ENCODE measurements around the gene ITCH.
"Not testable (repeated sequence)": the region's sequence is repeated elsewhere in the genome, so short reads cannot be mapped to it uniquely, and the experiment has no call there.

The ITCH gene

DNA sequence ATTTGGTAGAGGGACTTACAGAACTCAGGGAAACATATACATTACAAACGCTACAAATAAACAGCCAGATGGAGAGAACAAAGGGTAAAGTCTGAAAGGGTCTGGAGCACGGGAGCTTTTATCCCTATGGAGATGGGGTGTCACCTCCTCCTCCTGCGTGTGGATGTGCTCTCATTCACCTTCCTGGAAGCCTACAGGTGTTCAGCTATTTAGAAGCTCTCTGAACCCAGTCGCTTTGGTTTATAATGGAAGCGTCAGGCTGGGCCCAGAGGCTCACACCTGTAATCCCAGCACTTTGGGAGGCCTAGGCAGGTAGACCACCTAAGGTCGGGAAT is 17.7 kb upstream of the ITCH start:
- no peaks in the 10 kb centered on the region for H3K27me3 ChIP-seq (ENCODE audit: control insufficient read depth, insufficient read depth, low read length)
- no peaks in the 10 kb centered on the region for H3K36me3 ChIP-seq (ENCODE audit: control insufficient read depth, insufficient read depth, low read length)
- no peak overlapping the region for H3K9ac ChIP-seq (ENCODE audit: low read length)
- no peak overlapping the region for H3K27ac ChIP-seq (ENCODE audit: low read depth, low read length)
- no peak overlapping the region for H3K4me3 ChIP-seq (ENCODE audit: low read depth, low read length)
- peaks cover 5% of the 10 kb centered on the region; the same call in 1 of the 2 replicates for H3K4me1 ChIP-seq (ENCODE audit: control insufficient read depth, insufficient read depth, low read length)
- H3K9me3 ChIP-seq (ENCODE audit: control insufficient read depth, insufficient read depth, low read depth, low read length) = no peaks in the 10 kb centered on the region

DNA sequence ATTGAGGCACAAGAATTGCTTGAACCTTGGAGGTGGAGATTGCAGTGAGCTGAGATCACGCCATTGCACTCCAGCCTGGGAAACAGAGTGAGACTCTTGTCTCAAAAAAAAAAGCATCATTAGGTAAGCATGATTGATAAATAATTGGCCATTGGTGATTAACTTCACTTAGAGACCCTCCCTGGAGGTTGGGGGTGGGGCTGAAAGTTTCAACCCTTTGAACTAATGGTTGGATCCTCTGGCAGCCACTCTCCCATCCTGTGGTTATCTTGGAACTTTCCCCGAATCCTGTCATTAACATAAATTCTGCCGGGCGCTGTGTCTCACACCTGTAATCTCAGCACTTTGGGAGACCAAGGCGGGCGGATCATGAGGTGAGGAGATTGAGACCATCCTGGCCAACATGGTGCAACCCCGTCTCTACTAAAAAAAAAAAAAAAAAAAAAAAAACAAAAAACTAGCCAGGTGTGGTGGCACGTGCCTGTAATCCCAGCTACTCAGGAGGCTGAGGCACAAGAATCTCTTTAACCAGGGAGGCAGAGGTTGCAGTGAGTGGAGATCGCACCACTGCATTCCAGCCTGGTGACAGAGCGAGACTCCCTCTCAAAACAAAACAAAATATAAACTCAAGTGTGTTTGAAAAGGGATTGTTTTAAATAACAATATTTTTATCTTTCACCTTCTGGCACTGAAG is 17.1 kb upstream of the ITCH start:
- H3K4me1 ChIP-seq (ENCODE audit: control insufficient read depth, insufficient read depth, low read length); H3K9ac ChIP-seq (ENCODE audit: low read length): not testable (repeated sequence)

DNA sequence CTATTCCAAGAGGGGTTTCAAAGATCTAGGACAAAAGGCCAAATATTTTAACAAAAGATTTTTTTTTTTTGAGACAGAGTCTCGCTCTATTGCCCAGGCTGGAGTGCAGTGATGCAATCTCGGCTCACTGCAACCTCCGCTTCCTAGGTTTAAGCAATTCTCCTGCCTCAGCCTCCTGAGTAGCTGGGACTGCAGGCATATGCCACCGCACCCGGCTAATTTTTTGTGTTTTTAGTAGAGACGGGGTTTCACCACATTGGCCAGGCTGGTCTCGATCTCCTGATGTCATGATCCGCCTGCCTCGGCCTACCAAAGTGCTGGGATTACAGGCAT is 16.6 kb upstream of the ITCH start:
- H3K4me3 ChIP-seq (ENCODE audit: low read depth, low read length); H3K36me3 ChIP-seq (ENCODE audit: control insufficient read depth, insufficient read depth, low read length); H3K27me3 ChIP-seq (ENCODE audit: control insufficient read depth, insufficient read depth, low read length); H3K27ac ChIP-seq (ENCODE audit: low read depth, low read length); H3K4me1 ChIP-seq (ENCODE audit: control insufficient read depth, insufficient read depth, low read length); H3K9me3 ChIP-seq (ENCODE audit: control insufficient read depth, insufficient read depth, low read depth, low read length); H3K9ac ChIP-seq (ENCODE audit: low read length): not testable (repeated sequence)

More for the DNA sequence above, 17.1 kb upstream of the ITCH start:
- not testable (repeated sequence) for H3K4me3 ChIP-seq (ENCODE audit: low read depth, low read length); H3K27ac ChIP-seq (ENCODE audit: low read depth, low read length); H3K27me3 ChIP-seq (ENCODE audit: control insufficient read depth, insufficient read depth, low read length); H3K9me3 ChIP-seq (ENCODE audit: control insufficient read depth, insufficient read depth, low read depth, low read length); H3K36me3 ChIP-seq (ENCODE audit: control insufficient read depth, insufficient read depth, low read length)

DNA sequence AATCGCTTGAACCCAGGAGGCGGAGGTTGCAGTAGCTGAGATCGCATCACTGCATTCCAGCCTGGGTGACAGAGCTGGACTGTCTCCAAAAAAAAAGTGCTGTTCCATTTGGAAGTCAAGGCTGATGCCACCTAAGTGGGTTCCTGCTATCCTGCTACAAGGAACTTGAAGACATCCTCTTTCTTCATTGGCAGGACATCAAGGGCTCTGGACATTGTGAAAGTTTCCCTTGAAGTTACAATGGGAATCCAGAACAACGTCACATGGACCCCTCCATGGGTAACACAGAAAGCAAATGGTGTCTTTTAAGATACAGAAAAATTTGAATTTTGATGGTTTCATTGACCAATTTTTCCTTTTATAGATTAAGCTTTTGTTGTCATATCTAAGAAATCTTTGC is 15.5 kb upstream of the ITCH start:
- Histone ChIP-seq H3K36me3 (ENCODE audit: control insufficient read depth, insufficient read depth, low read length) (no peaks in the 10 kb centered on the region), H3K27me3 (ENCODE audit: control insufficient read depth, insufficient read depth, low read length) (no peaks in the 10 kb centered on the region), H3K9ac (ENCODE audit: low read length) (no peak overlapping the region), H3K4me1 (ENCODE audit: control insufficient read depth, insufficient read depth, low read length) (peaks cover 5% of the 10 kb centered on the region; the same call in 1 of the 2 replicates), H3K9me3 (ENCODE audit: control insufficient read depth, insufficient read depth, low read depth, low read length) (no peaks in the 10 kb centered on the region), H3K27ac (ENCODE audit: low read depth, low read length) (no peak overlapping the region), H3K4me3 (ENCODE audit: low read depth, low read length) (no peak overlapping the region)

DNA sequence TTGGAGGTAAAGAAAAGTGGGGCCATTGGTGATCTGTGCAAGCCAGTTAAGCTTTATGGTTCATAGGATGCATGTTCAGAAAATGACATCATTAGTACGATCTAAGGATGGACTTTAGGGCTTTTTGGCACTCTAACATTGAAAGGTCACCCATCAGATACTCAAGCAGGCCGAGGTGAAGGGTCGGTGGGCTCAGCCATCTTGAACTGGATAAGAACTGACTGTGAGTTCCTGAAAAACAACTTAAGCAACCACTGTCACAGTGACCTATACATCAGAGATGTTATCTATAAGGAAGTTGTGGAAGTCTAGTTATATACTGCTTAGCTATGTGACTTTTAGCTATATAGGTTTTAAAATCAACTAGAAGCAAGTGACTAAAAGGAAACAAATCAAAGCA is 13.0 kb upstream of the ITCH start:
- no peaks in the 10 kb centered on the region for H3K36me3 ChIP-seq (ENCODE audit: control insufficient read depth, insufficient read depth, low read length)
- no peaks in the 10 kb centered on the region for H3K27me3 ChIP-seq (ENCODE audit: control insufficient read depth, insufficient read depth, low read length)
- H3K27ac ChIP-seq (ENCODE audit: low read depth, low read length) = no peak overlapping the region
- H3K9ac ChIP-seq (ENCODE audit: low read length) = no peak overlapping the region
- no peaks in the 10 kb centered on the region for H3K9me3 ChIP-seq (ENCODE audit: control insufficient read depth, insufficient read depth, low read depth, low read length)
- no peak overlapping the region for H3K4me3 ChIP-seq (ENCODE audit: low read depth, low read length)
- H3K4me1 ChIP-seq (ENCODE audit: control insufficient read depth, insufficient read depth, low read length) = peaks cover 3% of the 10 kb centered on the region; the same call in 1 of the 2 replicates

DNA sequence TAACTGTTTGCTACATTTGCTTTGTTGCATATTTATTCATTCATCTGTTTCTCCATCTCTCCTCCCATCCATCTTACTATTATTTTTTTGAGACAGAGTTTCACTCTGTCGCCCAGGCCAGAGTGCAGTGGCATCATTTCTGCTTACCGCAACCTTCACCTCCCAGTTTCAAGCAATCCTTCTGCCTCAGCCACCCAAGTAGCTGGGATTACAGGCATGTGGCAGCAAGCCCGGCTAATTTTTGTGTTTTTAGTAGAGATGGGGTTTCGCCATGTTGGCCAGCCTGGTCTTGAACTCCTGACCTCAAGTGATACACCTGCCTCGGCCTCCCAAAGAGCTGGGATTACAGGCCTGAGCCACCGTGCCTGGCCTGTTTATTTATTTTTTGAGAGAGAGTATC is 9.6 kb upstream of the ITCH start:
- H3K4me3 ChIP-seq (ENCODE audit: low read depth, low read length); H3K27ac ChIP-seq (ENCODE audit: low read depth, low read length); H3K4me1 ChIP-seq (ENCODE audit: control insufficient read depth, insufficient read depth, low read length); H3K36me3 ChIP-seq (ENCODE audit: control insufficient read depth, insufficient read depth, low read length); H3K9ac ChIP-seq (ENCODE audit: low read length); H3K27me3 ChIP-seq (ENCODE audit: control insufficient read depth, insufficient read depth, low read length); H3K9me3 ChIP-seq (ENCODE audit: control insufficient read depth, insufficient read depth, low read depth, low read length): not testable (repeated sequence)

DNA sequence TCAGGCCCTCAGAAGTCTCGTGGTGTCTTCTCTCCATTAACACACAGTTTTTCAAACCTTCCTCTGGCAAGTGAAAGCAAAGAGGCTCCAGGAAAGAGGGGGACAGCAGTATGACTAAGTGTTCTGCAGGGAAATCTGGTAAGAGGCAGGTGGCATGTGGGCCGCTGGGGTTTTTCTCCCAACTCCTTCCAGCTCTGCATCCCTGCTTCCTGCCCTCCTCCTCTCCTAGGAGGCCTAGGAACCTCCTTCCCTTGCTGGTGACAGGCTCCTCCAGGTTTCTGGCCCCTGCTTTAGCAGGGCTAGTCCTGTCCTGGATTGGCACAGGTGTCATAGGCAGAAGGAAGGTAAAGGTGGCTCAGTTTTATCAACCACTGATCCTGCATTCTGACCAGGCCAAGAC is 7.6 kb upstream of the ITCH start:
- no peaks in the 10 kb centered on the region for H3K4me1 ChIP-seq (ENCODE audit: control insufficient read depth, insufficient read depth, low read length)
- no peak overlapping the region for H3K4me3 ChIP-seq (ENCODE audit: low read depth, low read length)
- H3K36me3 ChIP-seq (ENCODE audit: control insufficient read depth, insufficient read depth, low read length) = no peaks in the 10 kb centered on the region
- H3K9me3 ChIP-seq (ENCODE audit: control insufficient read depth, insufficient read depth, low read depth, low read length) = no peaks in the 10 kb centered on the region
- no peak overlapping the region for H3K27ac ChIP-seq (ENCODE audit: low read depth, low read length)
- no peaks in the 10 kb centered on the region for H3K27me3 ChIP-seq (ENCODE audit: control insufficient read depth, insufficient read depth, low read length)
- no peak overlapping the region for H3K9ac ChIP-seq (ENCODE audit: low read length)

DNA sequence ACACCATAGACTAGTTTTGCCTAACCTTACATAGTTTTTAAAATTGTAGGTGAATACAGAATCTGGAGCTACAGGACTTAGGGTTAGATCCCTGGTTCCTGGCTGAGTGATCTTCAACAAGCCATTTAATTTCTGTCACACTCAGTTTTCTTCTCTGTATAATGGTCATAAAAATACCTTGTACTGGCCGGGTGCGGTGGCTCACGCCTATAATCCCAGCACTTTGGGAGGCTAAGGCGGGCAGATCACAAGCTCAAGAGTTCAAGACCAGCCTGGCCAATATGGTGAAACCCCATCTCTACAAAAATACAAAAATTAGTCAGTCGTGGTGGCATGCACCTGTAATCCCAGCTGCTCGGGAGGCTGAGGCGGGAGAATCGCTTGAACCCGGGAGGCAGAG is 3.3 kb upstream of the ITCH start:
- not testable (repeated sequence) for H3K9me3 ChIP-seq (ENCODE audit: control insufficient read depth, insufficient read depth, low read depth, low read length); H3K27me3 ChIP-seq (ENCODE audit: control insufficient read depth, insufficient read depth, low read length); H3K36me3 ChIP-seq (ENCODE audit: control insufficient read depth, insufficient read depth, low read length); H3K4me3 ChIP-seq (ENCODE audit: low read depth, low read length); H3K9ac ChIP-seq (ENCODE audit: low read length); H3K27ac ChIP-seq (ENCODE audit: low read depth, low read length); H3K4me1 ChIP-seq (ENCODE audit: control insufficient read depth, insufficient read depth, low read length)

DNA sequence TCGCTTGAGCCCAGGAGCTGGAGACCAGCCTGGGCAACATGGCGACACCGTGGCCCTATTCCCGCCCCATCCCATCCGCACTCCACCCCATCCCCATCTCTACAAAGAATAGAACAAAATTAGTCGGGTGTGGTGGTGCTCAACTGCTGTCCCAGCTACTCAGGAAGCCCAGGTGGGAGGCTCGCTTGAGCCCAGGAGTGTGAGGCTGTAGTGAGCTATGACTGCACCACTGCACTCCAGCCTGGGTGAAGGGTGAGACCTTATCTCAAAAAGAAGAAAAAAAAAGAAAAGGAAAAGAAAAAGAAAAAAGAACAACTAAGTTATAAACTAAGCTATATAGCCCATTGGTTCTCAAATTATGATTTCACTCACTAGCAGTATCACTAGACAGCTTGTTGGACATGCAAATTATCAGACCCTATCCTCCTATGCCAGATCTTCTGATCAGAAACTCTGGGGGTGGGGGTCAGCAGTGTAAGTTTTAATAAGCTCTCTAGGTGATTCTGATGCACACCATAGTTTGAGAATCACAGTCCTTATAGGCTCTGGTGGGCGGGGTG is 491 bp upstream of the ITCH start:
- peaks cover 4% of the 10 kb centered on the region for H3K36me3 ChIP-seq (ENCODE audit: control insufficient read depth, insufficient read depth, low read length)
- peaks cover 9% of the 10 kb centered on the region; the same call in 1 of the 2 replicates for H3K4me1 ChIP-seq (ENCODE audit: control insufficient read depth, insufficient read depth, low read length)
- H3K9ac ChIP-seq (ENCODE audit: low read length) = no peak overlapping the region
- H3K4me3 ChIP-seq (ENCODE audit: low read depth, low read length) = peak overlapping the region; percentile 99
- no peaks in the 10 kb centered on the region for H3K27me3 ChIP-seq (ENCODE audit: control insufficient read depth, insufficient read depth, low read length)
- no peak overlapping the region for H3K27ac ChIP-seq (ENCODE audit: low read depth, low read length)
- H3K9me3 ChIP-seq (ENCODE audit: control insufficient read depth, insufficient read depth, low read depth, low read length) = no peaks in the 10 kb centered on the region

DNA sequence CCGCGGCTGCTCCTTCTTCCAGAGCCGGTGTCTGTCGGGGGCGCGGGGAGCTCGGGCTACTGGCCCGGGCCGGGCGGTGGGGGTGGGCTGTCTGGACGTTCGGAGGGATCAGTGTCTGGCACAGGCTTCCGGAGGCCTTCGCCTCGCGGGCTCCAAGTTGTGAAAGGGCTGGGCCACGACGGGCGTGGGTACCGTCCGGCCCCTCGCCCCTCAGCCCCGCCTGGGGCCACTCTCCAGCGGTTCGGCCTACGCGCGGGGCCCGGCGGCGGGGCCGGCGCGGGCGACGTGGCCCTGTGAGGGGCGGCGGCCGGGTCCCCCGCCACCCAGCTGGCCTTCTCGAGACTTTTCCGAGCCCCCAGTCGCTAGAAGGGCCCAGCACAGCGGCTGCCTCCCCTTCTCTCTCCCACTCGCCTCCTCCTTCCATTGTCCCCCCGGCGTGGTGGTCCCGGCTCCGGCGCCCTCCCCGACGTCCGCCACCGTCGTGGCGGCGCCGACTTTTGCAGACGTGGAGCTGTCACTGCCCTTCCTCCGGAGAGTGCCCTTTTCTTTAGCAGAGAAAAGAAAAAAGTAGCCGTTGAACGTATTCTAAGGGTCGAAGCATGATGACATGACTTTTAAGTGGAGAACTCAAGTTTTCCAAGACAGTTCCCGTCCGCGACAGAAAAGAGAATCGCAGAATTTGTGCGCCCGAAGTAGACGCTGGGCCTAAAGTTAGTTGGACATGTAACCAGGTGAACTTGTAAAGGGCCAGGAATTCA is 571 bp downstream of the ITCH start:
- Histone ChIP-seq H3K27me3 (ENCODE audit: control insufficient read depth, insufficient read depth, low read length) (no peaks in the 10 kb centered on the region), H3K9ac (ENCODE audit: low read length) (peak overlapping the region; percentile 98), H3K36me3 (ENCODE audit: control insufficient read depth, insufficient read depth, low read length) (peaks cover 6% of the 10 kb centered on the region), H3K9me3 (ENCODE audit: control insufficient read depth, insufficient read depth, low read depth, low read length) (no peaks in the 10 kb centered on the region), H3K27ac (ENCODE audit: low read depth, low read length) (peak overlapping the region; percentile 98), H3K4me1 (ENCODE audit: control insufficient read depth, insufficient read depth, low read length) (peaks cover 9% of the 10 kb centered on the region; the same call in 1 of the 2 replicates), H3K4me3 (ENCODE audit: low read depth, low read length) (peak overlapping the region; percentile 99)

DNA sequence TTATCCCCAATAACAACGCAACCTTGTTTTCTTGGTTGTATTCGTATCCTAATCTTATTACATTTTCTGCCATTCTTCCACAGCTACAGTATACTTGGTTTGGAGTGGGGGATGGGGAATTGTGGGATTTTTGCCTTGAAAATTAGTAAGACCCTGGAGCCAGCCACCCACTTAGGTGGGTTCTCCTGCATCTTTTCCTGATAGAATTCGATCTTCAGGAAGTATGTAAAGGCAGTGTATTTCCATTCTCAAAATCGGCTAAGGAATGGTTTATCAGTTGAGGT is 1.1 kb downstream of the ITCH start:
- Histone ChIP-seq H3K36me3 (ENCODE audit: control insufficient read depth, insufficient read depth, low read length) (peaks cover 11% of the 10 kb centered on the region), H3K27me3 (ENCODE audit: control insufficient read depth, insufficient read depth, low read length) (no peaks in the 10 kb centered on the region), H3K27ac (ENCODE audit: low read depth, low read length) (no peak overlapping the region), H3K4me1 (ENCODE audit: control insufficient read depth, insufficient read depth, low read length) (peaks cover 9% of the 10 kb centered on the region; the same call in 1 of the 2 replicates), H3K9ac (ENCODE audit: low read length) (peak overlapping the region; percentile 98), H3K4me3 (ENCODE audit: low read depth, low read length) (peak overlapping the region; percentile 99), H3K9me3 (ENCODE audit: control insufficient read depth, insufficient read depth, low read depth, low read length) (no peaks in the 10 kb centered on the region)
